ENCODE measurements around the gene RNF39.

- TF ChIP-seq CTCF (IDR thresholded peaks at IDR 0.05 in 4 of 5, conservative IDR thresholded peaks at IDR 0.05 in 1 of 5): no peak
- TF ChIP-seq POLR2A (IDR thresholded peaks at IDR 0.05): no peak
Measured at GRCh38 chr6:30042914-30043313, 32.7 kb downstream of the RNF39 start.
